GM18499 (cell line): ENCODE data around the gene MLLT10.

ENCODE experiments used
- ATAC-seq: cut with Tn5 transposase; IDR thresholded peaks from one replicate; pipeline ENCODE4 v1.9.1; 2021; ENCODE audit warnings: moderate number of reproducible peaks; ENCODE audit not compliant: insufficient read depth, unreplicated experiment

The MLLT10 gene

GRCh38 chr10:21533467-21534279 lies at the start of gene MLLT10:
Gene MLLT10 (plus strand): TSS chr10:21534232. CDS start chr10:21534645, 413 bp downstream.
- ATAC-seq = peak; percentile 46

DNA sequence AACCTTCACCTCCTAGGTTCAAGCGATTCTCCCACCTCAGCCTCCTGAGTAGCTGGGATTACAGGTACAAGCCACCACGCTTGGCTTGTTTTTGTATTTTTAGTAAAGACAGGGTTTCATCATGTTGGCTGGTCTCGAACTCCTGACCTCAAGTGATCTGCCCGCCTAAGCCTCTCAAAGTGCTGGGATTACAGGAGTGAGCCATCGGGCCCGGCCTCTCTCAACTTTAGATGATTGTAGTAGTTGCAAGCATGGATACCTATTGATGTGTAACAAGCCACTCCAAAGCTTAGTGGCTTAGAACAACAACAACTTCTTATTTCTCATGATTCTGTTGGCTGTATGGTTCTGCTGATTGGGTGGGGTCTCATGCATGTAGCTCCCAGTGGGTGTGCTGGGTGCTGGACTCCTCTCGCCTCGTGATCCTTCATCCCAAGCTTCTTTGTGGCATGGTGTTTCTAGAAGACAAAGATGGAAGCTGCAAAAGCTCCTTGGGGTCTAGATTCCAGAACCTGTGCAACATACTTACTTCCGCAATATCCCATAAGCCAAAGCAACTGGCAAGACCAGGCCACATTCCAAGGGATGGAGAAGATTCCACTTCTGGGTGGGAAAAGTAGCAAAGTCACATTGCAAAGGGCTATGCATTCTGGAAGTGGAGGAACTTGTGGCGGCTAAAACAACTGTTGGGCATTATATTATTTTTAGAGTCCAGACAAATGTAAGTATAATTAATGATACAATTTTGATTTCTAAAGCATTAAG lies 46.4 kb upstream of the MLLT10 start:
- ATAC-seq = no peak

DNA sequence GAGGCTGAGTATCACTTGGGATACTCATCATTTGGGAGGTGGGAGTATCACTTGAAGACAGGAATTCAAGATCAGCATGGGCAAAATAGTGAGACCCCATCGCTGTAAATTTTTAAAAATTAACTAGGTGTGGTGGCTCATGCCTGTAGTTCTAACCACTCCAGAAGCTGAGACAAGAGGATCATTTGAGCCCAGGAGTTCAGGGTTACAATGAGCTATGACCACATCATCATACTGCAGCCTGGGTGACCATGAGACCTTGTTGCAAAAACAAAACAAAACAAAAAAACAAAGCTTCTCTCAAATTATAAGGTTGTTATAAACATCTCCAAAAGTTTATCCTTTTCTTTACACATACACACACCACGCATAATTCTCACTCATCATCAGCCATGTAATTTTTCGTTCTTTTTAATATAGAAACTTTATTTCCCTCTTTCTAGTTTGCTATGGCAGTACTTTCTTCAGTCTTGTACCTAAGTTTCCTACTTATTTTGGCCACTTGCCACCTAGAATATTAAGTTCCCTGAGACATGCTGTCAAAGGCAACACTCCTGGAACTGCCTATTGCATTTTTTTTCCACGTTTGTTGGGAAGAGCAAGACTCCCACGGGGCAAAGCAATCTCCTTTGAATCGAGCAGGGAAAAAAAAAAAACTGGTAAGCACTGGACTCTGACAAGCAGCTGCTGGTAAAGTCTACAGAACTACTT lies 45.6 kb upstream of the MLLT10 start:
- ATAC-seq = no peak

DNA sequence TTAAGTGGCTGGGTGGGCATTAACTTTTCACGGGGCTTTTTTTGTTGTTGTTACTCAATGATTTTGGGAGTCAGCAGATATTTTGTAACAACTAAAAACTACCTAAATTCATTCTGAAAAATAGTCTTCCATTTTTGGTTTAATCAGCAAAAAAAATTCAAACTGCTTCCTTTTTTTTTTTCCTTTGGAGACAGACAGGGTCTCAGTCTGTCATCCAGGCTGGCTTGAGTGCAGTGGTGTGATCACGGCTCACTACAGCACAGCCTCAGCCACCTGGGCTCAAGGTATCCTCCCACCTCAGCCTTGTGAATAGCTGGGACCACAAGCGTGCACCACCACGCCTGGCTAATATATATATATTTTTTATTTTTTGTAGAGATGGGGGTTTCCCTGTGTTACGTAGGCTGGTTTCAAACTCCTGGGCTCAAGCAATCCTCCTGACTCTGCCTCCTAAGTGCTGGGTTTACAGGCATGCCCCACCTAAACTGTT lies 45.0 kb upstream of the MLLT10 start:
- ATAC-seq = no peak

- ATAC-seq = no peak
Measured at GRCh38 chr10:21490028-21490710, 43.9 kb upstream of the MLLT10 start.

DNA sequence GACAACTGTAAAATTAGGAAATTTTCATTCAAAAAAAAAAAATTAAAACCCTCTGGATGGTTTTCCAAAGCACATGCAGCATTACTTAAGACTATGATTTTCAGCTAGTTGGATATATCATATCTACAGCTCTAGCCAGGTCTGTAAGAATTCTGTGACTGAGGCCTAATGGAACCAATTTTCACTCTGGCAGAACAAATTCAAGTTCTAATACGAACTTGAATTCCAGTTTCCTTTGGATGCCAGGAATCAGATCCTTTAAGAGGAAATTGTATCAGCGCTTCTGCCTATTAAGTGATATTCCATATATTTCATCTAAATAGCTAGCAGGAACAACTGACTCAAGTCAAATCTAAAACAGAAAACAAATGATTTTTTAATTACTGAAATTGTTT lies 43.3 kb upstream of the MLLT10 start:
- ATAC-seq = no peak

GRCh38 chr10:21492421-21492820 lies 41.6 kb upstream of the MLLT10 start:
- no peak for ATAC-seq

DNA sequence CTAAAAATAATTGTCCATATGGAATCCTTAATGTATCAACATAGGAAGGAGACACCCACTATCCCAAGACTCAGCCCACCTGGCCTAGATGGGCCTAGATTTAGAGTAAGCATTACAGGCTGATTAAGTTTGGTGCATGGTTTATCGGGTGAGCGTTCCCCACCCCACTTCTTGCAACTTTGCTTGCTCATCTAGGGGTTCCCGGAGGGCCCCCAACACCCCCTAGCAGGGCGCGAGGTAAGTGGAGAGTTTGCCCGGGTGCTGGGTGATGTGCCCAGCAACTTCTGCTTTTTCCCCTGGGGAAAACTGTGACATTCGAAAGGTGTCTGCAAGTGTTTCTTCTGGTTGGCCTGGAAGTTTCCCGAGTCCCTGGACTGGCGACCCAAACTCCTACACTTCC lies 40.2 kb upstream of the MLLT10 start:
- no peak for ATAC-seq

DNA sequence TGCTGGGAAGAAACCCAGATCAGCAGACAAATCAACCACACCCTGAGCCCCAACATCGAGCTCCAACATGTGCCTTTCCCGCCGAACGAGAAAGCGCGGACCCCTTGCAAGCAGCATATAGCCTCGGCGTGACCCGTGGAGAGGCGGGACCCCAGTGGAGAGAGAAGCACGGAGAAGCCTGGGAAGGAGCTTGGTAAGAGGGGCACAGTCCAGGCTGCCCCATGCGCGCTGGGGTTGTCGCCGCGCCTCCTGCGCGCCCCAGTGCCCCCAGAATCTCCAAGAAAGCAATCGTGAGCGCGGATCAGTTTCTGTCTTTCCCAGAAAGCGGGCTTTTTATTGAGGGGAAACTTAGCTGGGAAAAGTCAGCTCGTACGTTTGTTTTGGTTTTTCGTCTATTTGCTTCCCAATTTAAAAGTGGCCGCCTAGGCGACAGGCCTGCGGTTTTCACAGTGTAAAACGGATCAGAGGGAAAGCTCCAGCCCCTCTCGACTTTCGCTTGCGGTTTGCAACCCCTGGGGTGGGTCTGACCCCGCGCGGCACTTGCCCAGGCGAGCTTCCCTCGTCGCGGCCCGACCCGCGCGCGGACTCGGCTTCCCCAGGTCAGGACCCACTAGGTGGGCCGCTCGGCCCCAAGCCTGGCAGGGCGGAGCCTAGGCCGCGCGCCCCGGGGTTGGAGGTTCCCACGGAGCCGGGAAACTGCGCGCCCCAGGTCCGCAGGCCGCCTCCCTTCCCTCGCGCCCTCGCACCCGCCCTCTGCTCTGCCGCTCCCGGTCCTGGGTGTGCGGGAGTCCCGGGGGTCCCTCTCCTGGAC lies 39.6 kb upstream of the MLLT10 start:
- ATAC-seq = no peak

GRCh38 chr10:21495002-21495751 lies 38.9 kb upstream of the MLLT10 start:
- ATAC-seq = no peak

- peak; percentile 24 for ATAC-seq
Measured at GRCh38 chr10:21495752-21496342, 38.2 kb upstream of the MLLT10 start.

GRCh38 chr10:21496343-21497176 lies 37.5 kb upstream of the MLLT10 start:
- no peak for ATAC-seq

GRCh38 chr10:21497177-21497807 lies 36.7 kb upstream of the MLLT10 start:
- ATAC-seq = no peak

DNA sequence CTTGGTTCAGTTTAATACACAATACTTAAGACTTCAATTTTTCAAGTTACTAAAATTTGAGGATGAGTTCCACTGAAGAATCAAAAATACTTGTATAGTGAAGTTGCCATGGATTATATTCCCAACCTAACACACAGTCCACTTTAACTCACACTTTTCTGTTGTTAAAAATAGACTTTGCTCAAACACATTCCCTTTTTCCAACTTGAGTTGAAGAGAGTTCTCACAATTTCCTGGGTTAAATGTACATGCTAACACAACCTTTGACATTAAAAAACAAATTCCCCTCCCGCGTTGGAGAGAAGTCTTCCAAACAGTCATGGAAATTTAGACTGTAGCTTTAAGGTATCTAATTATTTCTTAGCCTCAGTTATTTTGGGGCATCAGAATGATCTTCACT lies 35.7 kb upstream of the MLLT10 start:
- no peak for ATAC-seq

- no peak for ATAC-seq
Measured at GRCh38 chr10:21498986-21499385, 35.0 kb upstream of the MLLT10 start.

DNA sequence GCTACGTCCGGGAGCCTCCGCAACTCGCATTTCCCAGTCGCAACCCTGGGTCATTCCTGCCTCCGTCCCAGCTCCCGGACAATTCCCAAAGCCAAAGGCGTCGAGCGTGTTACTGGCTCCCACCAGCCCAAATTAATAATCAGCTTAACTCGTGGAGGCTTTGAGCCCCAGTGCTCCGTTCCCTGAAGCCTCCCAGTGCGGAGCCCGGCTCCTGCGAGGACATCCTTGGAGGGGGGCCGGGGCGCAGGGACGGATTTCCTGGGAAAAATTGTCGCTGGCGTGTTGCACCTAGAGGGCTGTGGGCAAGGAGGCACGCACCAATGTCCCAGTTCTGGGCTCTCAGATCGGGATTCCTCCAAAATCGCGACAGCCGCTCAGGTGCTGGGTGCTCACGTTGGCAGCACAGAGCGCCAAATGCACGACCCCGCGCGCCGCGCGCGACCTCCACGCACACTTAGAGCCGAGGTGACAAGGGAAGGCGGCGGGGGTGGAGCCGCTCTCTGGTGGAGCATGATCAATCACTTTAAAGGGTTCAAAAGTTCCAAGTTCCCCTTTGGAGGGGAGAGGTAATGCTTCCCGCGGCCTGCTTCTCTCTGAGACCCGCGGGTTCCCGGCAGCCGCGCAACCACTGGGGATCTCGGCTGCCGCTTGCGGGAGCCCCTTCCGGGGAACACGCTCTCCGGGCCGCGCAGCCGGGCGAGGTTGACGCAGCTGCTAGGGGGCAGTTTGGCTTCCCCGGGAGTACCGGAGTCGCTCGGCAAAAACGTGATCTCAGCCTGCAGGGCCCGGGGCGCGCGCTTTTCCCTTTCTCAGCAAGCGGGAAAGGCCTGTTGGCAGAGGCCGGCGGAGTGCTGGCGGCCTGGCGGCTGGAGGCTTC lies 34.1 kb upstream of the MLLT10 start:
- ATAC-seq = no peak
